ENCODE data around the gene FIZ1.

FIZ1 gene

DNA sequence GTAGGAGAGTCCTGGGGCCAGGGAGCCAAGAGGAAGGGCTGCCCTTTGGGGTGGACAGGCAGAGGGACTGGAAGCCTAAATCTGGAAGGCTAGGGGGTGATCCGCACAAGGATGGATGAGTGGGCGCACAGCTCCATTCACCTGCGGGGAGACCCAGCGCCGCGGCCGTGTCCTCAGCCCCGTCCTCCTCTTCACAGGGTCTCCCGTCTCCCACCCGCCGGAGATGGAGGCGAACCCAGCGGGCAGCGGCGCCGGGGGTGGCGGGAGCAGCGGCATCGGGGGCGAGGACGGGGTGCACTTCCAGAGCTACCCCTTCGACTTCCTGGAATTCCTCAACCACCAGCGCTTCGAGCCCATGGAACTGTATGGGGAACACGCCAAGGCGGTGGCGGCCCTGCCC lies 14.1 kb upstream of the FIZ1 start:
- no peak overlapping the region for H3K4me3 ChIP-seq (ENCODE audit: low read depth, low read length)
- TF ChIP-seq, protein P1, sequence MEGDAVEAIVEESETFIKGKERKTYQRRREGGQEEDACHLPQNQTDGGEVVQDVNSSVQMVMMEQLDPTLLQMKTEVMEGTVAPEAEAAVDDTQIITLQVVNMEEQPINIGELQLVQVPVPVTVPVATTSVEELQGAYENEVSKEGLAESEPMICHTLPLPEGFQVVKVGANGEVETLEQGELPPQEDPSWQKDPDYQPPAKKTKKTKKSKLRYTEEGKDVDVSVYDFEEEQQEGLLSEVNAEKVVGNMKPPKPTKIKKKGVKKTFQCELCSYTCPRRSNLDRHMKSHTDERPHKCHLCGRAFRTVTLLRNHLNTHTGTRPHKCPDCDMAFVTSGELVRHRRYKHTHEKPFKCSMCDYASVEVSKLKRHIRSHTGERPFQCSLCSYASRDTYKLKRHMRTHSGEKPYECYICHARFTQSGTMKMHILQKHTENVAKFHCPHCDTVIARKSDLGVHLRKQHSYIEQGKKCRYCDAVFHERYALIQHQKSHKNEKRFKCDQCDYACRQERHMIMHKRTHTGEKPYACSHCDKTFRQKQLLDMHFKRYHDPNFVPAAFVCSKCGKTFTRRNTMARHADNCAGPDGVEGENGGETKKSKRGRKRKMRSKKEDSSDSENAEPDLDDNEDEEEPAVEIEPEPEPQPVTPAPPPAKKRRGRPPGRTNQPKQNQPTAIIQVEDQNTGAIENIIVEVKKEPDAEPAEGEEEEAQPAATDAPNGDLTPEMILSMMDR (conservative IDR thresholded peaks at IDR 0.05; ENCODE audit: low read depth, low read length) = no peak
- DNase-seq (ENCODE audit: low read depth) = no peak

DNA sequence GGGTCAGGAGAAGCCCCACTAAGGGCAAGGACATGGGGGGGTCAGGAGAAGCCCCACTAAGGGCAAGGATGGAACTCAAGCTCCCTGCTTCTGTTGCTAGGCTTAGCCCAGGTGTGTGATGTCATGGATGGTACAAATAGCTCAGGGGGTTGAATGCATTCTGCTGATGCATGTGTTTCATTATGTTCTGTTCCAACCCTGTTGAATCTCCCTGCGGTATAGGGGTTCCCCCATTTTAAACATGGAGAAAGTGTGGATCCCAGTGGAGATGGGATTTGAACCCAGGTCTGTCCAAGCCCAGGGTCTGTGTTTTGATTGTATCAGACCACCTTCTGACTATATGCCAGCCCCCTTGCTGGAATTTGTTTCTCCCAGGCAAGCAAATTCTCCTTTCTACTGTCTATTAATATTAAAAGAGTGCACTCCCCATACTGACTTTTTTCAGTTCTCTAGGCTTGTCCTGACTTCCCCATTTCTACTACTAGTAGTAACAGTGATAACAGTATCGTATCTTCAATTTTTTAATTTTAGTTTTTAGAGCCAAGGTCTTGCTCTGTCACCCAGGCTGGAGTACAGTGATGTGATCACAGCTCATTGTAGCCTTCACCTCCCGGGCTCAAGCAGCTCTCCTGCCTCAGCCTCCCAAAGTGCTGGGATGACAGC lies 12.8 kb upstream of the FIZ1 start:
- H3K4me3 ChIP-seq (ENCODE audit: low read depth, low read length) = no peak overlapping the region
- no peak for DNase-seq (ENCODE audit: low read depth)
- TF ChIP-seq, protein P1 (conservative IDR thresholded peaks at IDR 0.05; ENCODE audit: low read depth, low read length) = no peak

DNA sequence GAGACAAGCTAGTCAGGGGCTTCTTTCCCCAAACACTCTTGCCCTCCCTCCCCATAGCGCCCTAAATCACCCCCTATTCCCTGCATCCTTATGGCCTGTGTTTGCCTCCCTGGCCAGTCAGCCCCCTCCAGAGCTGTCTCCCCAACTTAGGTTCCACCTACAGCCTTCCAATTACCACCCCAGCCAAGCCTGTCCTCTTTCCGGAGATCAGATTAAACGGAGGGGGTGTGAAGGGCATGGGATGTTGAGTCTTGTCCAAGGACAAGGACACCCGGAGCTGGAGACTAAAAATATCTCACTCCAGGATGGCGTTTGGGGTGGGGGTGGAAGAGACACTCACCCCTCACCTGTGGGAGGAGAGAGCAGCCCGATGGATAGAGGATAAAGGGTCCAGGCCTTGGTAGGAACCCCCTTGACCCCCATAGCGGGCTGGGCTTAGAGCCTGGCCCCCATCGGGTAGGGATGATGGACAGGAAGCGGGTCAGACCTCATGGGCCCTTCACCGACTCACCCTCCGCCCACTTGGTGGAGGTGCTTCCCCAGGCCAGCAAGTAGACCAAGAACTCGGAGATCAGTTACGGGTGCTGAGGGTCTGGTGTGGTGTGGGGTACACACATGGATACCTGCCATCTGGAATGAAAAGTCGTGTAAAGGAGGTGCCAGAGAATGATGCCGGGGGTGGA lies 12.1 kb upstream of the FIZ1 start:
- H3K4me3 ChIP-seq (ENCODE audit: low read depth, low read length) = no peak overlapping the region
- DNase-seq (ENCODE audit: low read depth) = no peak
- TF ChIP-seq, protein P1 (conservative IDR thresholded peaks at IDR 0.05; ENCODE audit: low read depth, low read length) = no peak

DNA sequence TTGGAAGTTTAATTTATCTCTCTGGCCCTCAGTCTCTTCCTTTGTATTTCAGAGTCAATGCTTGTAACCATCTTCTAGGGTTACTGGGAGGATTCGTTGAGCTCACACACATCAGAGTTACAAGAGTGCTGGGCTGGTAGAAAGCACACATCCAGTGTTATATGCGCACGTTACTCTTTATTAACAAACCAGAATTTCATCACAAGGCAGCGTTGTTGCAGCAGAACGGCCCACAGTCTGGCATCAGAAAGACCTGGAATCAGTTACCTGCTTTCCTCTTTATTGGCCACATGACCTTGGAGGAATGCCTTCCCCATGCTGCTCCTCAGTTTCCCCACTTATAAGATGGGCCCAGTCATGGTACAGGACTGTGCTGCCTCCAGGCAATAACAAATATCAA lies 10.0 kb upstream of the FIZ1 start:
- TF ChIP-seq, protein P1 (conservative IDR thresholded peaks at IDR 0.05; ENCODE audit: low read depth, low read length) = no peak
- H3K4me3 ChIP-seq (ENCODE audit: low read depth, low read length) = no peak overlapping the region
- no peak for DNase-seq (ENCODE audit: low read depth)

DNA sequence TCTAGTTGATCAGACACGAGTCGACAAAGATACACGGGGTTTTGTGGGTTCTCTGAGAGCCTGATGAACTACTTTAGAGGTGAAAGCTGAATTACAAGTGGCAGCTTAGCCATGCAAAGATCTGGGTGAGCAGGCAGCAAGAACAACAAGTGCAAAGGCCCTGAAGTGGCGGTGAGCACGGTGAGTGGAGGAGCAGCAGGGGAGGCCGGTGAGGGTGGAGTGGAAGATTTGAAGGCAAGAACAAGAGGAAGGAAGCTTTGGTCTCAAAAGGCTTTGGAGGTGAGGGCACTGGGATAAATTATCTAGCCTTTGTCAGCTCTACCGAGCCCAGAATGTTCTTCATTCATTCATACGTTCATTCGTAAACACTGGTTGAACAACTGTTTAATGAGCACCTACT lies 7.5 kb upstream of the FIZ1 start:
- peak overlapping the region; percentile 84 for H3K4me3 ChIP-seq (ENCODE audit: low read depth, low read length)
- DNase-seq (ENCODE audit: low read depth) = no peak
- TF ChIP-seq, protein P1 (conservative IDR thresholded peaks at IDR 0.05; ENCODE audit: low read depth, low read length) = no peak

DNA sequence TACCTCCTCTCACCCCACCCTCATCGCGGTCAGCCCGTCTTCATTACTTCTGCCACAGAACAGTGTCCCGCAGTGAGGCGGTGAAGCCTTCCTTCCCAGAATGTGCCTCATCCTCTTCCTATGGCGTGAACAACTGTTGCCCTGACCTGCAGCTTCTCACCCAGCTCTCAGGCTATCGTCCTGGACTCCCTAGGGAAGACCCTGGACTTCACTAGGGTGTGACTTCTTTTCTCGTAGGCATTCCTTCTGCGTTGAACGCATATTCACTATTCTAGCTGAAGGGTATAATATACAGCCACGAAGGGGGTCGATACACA lies 7.1 kb upstream of the FIZ1 start:
- H3K4me3 ChIP-seq (ENCODE audit: low read depth, low read length) = peak overlapping the region; percentile 84
- TF ChIP-seq, protein P1 (conservative IDR thresholded peaks at IDR 0.05; ENCODE audit: low read depth, low read length) = no peak
- no peak for DNase-seq (ENCODE audit: low read depth)
